KMS-11 (cell line): ENCODE results near the gene GRIA1.

Experiments
- H2AFZ ChIP-seq: fragments of 200-600 bp; sonication (generic); 2 replicates; pipeline ENCODE4 v1.6.1; 2016; ENCODE audit warnings: antibody characterized with exemption, mixed run types, low read depth
- H3K27ac ChIP-seq: fragments of 200-600 bp; sonication (generic); 2 replicates; pipeline ENCODE4 v1.6.1; 2016; ENCODE audit warnings: mild to moderate bottlenecking, mixed run types
- H3K27me3 ChIP-seq: fragments of 200-600 bp; sonication (generic); 2 replicates; pipeline ENCODE4 v1.6.1; 2017; ENCODE audit warnings: mild to moderate bottlenecking, low read depth, mixed run types, moderate library complexity; ENCODE audit not compliant: insufficient read depth
- H3K36me3 ChIP-seq: fragments of 200-600 bp; sonication (generic); 2 replicates; pipeline ENCODE4 v1.6.1; 2017; ENCODE audit warnings: mild to moderate bottlenecking, mixed run types; ENCODE audit not compliant: insufficient read depth
- H3K4me1 ChIP-seq: fragments of 200-600 bp; sonication (generic); 2 replicates; pipeline ENCODE4 v1.6.1; 2016; ENCODE audit warnings: mild to moderate bottlenecking, low read depth, mixed run types; ENCODE audit not compliant: poor library complexity, severe bottlenecking
- H3K4me2 ChIP-seq: fragments of 200-600 bp; sonication (generic); 2 replicates; pipeline ENCODE4 v1.7.0; 2016; ENCODE audit warnings: mild to moderate bottlenecking, mixed run types
- H3K4me3 ChIP-seq: fragments of 200-600 bp; sonication (generic); IDR thresholded peaks from 2 replicates; pipeline ENCODE4 v1.6.1; 2017; ENCODE audit warnings: low read depth, low read length, mixed read lengths; ENCODE audit not compliant: insufficient read depth
- H3K79me2 ChIP-seq: fragments of 200-600 bp; sonication (generic); 2 replicates; pipeline ENCODE4 v1.6.1; 2016; ENCODE audit warnings: low read depth, mixed run types; ENCODE audit not compliant: insufficient read depth
- H3K9ac ChIP-seq: fragments of 200-600 bp; sonication (generic); 2 replicates; pipeline ENCODE4 v1.6.1; 2016; ENCODE audit warnings: mild to moderate bottlenecking, mixed run types
- H4K20me1 ChIP-seq: fragments of 200-600 bp; sonication (generic); 2 replicates; pipeline ENCODE4 v1.6.1; 2016; ENCODE audit warnings: mild to moderate bottlenecking, mixed run types; ENCODE audit not compliant: insufficient read depth
- TF ChIP-seq, protein P1 (sequence below): fragments of 200-600 bp; sonication (generic); conservative IDR thresholded peaks from 2 replicates; pipeline ENCODE4 v1.6.1; 2017; ENCODE audit warnings: low read depth, mild to moderate bottlenecking, antibody characterized with exemption, low read length, moderate library complexity, mixed read lengths

GRIA1 gene

DNA sequence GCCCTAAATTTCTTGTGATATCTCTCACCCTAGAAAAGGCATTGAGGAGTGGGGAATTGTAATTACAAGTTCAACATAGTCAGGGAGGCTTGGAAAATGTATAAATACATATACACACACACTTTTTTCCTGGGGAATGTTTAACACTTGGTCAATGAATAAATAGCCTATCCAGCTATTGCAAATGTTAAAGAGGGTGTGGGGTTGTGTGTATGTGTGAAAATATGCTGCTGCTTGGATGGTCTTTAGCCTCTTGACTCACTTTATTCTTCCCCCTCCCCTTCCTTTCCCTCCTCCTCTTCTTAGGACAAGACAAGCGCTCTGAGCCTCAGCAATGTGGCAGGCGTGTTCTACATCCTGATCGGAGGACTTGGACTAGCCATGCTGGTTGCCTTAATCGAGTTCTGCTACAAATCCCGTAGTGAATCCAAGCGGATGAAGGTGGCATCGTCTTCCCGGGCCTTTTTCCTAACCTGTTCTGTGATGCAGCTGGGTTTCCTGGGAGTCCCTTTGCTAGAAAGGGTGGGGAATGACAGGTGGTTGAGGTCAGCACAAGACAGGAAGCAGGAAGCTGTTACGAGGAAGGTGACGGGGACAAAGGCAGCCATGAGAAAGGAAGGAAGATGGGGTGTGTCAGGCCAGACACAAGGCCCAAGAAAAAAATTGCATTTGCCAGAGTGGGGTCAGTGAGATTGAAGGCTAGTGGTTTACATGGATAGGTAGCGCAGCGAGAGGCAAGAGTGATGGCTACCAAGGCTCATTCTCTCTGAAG, 311.8 kb downstream of the GRIA1 start:
- Histone ChIP-seq H3K27ac (no peak overlapping the region), H2AFZ (no peak overlapping the region), H3K9ac (no peak overlapping the region), H3K4me1 (no peaks in the 10 kb centered on the region), H3K4me2 (no peak overlapping the region), H4K20me1 (no peaks in the 10 kb centered on the region), H3K79me2 (no peaks in the 10 kb centered on the region), H3K4me3 (no peak overlapping the region), H3K27me3 (no peaks in the 10 kb centered on the region), H3K36me3 (no peaks in the 10 kb centered on the region)
- TF ChIP-seq, protein P1, sequence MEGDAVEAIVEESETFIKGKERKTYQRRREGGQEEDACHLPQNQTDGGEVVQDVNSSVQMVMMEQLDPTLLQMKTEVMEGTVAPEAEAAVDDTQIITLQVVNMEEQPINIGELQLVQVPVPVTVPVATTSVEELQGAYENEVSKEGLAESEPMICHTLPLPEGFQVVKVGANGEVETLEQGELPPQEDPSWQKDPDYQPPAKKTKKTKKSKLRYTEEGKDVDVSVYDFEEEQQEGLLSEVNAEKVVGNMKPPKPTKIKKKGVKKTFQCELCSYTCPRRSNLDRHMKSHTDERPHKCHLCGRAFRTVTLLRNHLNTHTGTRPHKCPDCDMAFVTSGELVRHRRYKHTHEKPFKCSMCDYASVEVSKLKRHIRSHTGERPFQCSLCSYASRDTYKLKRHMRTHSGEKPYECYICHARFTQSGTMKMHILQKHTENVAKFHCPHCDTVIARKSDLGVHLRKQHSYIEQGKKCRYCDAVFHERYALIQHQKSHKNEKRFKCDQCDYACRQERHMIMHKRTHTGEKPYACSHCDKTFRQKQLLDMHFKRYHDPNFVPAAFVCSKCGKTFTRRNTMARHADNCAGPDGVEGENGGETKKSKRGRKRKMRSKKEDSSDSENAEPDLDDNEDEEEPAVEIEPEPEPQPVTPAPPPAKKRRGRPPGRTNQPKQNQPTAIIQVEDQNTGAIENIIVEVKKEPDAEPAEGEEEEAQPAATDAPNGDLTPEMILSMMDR, result no peak

DNA sequence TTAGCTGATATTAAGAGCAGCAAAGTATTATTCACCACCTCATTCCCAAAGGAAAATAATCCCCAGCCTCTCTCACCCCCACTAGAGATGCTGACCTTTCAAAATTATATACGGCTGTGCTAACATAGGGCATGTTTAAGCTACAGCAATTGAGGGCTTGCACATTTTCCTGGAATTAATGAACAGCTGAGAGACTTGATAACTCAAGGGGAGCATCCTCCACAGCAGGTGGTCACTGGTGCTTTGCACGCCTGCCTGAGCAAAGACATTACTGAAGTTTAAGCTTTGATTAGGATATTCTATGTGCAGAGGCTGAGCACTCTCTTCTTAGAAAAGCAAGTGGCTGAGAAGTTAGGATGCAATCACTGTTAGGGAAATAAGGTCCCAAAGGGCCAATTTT, 317.3 kb downstream of the GRIA1 start:
- Histone ChIP-seq H3K9ac (no peak overlapping the region), H3K79me2 (no peaks in the 10 kb centered on the region), H3K4me1 (no peaks in the 10 kb centered on the region), H2AFZ (no peak overlapping the region), H3K36me3 (no peaks in the 10 kb centered on the region), H3K4me3 (no peak overlapping the region), H3K27ac (no peak overlapping the region), H4K20me1 (no peaks in the 10 kb centered on the region), H3K4me2 (no peak overlapping the region), H3K27me3 (no peaks in the 10 kb centered on the region)
- TF ChIP-seq, protein P1, result no peak

DNA sequence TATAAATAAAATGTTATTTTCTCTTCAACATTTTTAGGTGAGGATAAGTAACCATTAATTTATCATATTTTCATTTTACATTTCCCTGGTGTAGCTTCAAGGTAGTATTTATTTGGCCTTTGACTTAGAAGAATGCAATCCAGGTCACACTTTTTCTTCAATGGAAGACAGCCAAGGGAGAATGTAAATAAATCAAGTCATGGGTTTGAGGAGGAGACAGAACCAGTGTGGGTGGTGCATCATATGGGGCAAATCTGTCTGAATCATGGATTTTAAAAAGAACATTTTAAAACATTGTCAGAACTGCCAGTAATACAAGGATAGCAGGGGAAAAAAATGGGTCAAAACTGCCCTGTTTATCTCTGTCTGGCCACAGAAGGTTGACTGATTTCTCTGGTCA, 318.7 kb downstream of the GRIA1 start:
- H3K36me3 ChIP-seq, result no peaks in the 10 kb centered on the region
- H2AFZ ChIP-seq, result no peak overlapping the region
- no peaks in the 10 kb centered on the region for H3K79me2 ChIP-seq
- no peaks in the 10 kb centered on the region for H4K20me1 ChIP-seq
- no peak overlapping the region for H3K4me3 ChIP-seq
- H3K27me3 ChIP-seq, result no peaks in the 10 kb centered on the region
- no peaks in the 10 kb centered on the region for H3K4me1 ChIP-seq
- TF ChIP-seq, protein P1, result no peak
- H3K9ac ChIP-seq, result no peak overlapping the region
- no peak overlapping the region for H3K4me2 ChIP-seq
- H3K27ac ChIP-seq, result no peak overlapping the region

DNA sequence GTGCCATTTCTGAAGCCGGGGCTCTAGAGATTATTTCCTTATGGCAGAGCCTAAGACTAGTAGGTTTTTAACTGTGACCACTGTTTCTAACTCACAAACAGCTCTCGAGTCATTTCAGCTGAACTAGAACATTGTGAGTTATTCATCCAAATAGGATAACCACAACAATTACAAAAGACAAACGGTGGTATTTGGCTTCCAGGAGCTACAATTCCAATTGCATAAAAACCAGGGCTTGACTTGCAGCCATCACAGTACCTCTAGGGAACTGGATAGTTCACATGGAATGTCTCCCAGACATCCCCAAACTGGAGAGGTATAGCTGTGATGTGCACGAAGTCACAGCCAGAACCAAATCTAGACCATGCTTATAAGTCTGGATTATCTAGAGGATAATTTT, 323.4 kb downstream of the GRIA1 start:
- Histone ChIP-seq H3K27me3 (no peaks in the 10 kb centered on the region), H3K9ac (no peak overlapping the region), H3K36me3 (no peaks in the 10 kb centered on the region), H3K27ac (no peak overlapping the region), H3K79me2 (no peaks in the 10 kb centered on the region), H3K4me3 (no peak overlapping the region), H3K4me2 (no peak overlapping the region), H2AFZ (no peak overlapping the region), H3K4me1 (no peaks in the 10 kb centered on the region), H4K20me1 (no peaks in the 10 kb centered on the region)
- TF ChIP-seq, protein P1, result no peak
